Esophagus muscularis mucosa (tissue), 3 donors: Measurements from ENCODE around the gene NLRP14.

Source experiments
- POLR2A ChIP-seq: fragments of 450-650 bp; IDR thresholded peaks from one replicate; pipeline ENCODE4 v1.6.1; 2017; ENCODE audit warnings: antibody characterized with exemption, moderate library complexity, mild to moderate bottlenecking, low read depth
- POLR2AphosphoS5 ChIP-seq, 2 donors: sonication (generic); formaldehyde crosslinking; IDR thresholded peaks; one replicate each; pipeline ENCODE4 v1.6.1; 2017; ENCODE audit warnings: antibody characterized with exemption in 2 of 2
- TF ChIP-seq, protein P1 (sequence below), 3 experiments: fragments of 200-600 bp in 2 of 3; fragments of 450-650 bp in 1 of 3; sonication (generic) in 2 of 3; IDR thresholded peaks; one replicate each; pipeline ENCODE4 v1.5.1; 2017 to 2019; ENCODE audit warnings: antibody characterized with exemption in 3 of 3, mild to moderate bottlenecking in 2 of 3, moderate library complexity in 1 of 3

DNA sequence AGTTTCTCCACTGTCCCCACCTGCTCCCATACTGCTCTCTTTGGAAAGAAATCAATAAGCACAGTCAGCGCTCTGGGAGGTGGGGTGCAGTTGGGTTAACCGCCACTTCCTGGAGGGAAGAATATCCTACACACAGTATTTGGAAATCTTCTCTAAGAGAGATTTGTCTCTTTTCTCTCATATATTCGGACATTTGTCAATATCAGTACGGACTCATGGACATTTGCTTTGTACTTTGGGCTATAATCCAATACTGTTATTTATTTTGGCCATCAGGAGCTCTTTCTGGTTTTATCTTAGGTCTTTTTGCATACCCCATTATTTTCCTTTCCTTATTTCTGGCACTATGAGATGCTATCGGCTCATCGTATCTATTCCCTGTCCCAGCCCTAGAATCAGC, 13.7 kb downstream of the NLRP14 start:
- TF ChIP-seq, protein P1, sequence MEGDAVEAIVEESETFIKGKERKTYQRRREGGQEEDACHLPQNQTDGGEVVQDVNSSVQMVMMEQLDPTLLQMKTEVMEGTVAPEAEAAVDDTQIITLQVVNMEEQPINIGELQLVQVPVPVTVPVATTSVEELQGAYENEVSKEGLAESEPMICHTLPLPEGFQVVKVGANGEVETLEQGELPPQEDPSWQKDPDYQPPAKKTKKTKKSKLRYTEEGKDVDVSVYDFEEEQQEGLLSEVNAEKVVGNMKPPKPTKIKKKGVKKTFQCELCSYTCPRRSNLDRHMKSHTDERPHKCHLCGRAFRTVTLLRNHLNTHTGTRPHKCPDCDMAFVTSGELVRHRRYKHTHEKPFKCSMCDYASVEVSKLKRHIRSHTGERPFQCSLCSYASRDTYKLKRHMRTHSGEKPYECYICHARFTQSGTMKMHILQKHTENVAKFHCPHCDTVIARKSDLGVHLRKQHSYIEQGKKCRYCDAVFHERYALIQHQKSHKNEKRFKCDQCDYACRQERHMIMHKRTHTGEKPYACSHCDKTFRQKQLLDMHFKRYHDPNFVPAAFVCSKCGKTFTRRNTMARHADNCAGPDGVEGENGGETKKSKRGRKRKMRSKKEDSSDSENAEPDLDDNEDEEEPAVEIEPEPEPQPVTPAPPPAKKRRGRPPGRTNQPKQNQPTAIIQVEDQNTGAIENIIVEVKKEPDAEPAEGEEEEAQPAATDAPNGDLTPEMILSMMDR (IDR thresholded peaks at IDR 0.05), result no peak
- TF ChIP-seq POLR2AphosphoS5 (IDR thresholded peaks at IDR 0.05), result no peak
- no peak for TF ChIP-seq POLR2A
